SK-N-SH (cell line): ENCODE results near the gene MBTPS1. TPM values are rescaled to one million over a fixed set of nuclear protein-coding genes. Genes with fewer than 3 reads are reported as not detected.

Experiments used
- CTCF ChIA-PET: fragments of 300-600, 350-600 bp; formaldehyde crosslinking; extraction: SDS; loops from one replicate; lab custom pipeline; 2021; lab: Yijun Ruan, JAX
- POLR2A ChIA-PET: fragments of 350-600 bp; sonication (Branson Sonifier 250); formaldehyde crosslinking; extraction: SDS; loops from one replicate; lab custom pipeline; 2020; ENCODE audit warnings: antibody characterized with exemption, inconsistent platforms; lab: Yijun Ruan, JAX
- DNase-seq: peaks from one replicate; pipeline ENCODE4 v3.0.0; 2012
- H2AFZ ChIP-seq: fragments of 200-600 bp; sonication (generic); 2 replicates; pipeline ENCODE4 v1.8.1; 2016; ENCODE audit warnings: antibody characterized with exemption, mild to moderate bottlenecking, low read depth
- H3F3A ChIP-seq: fragments of 200-600 bp; sonication (generic); replicated peaks from 2 replicates; pipeline ENCODE3; 2016; ENCODE audit warnings: antibody characterized with exemption, mild to moderate bottlenecking; ENCODE audit not compliant: insufficient read depth
- H3K27ac ChIP-seq, 2 experiments: fragments of 200-500 bp in 1 of 2; fragments of 200-600 bp in 1 of 2; sonication (Bioruptor generic) in 1 of 2; sonication (generic), shearing (Covaris generic) in 1 of 2; 2 replicates each; pipeline versions ENCODE4 v1.5.1 to v1.6.1; 2014 to 2016; ENCODE audit warnings: low read depth in 2 of 2, inconsistent platforms in 1 of 2, low read length in 1 of 2, mild to moderate bottlenecking in 1 of 2, mixed read lengths in 1 of 2
- H3K27me3 ChIP-seq: fragments of 200-600 bp; sonication (generic), shearing (Covaris generic); 2 replicates; pipeline ENCODE4 v1.6.1; 2016; ENCODE audit warnings: mixed run types; ENCODE audit not compliant: insufficient read depth
- H3K36me3 ChIP-seq, 2 experiments: fragments of 200-500 bp in 1 of 2; fragments of 200-600 bp in 1 of 2; sonication (Bioruptor generic) in 1 of 2; sonication (generic) in 1 of 2; replicated peaks in 1 of 2; 2 replicates each; pipeline versions ENCODE3 to v1.5.1; 2014 to 2016; ENCODE audit warnings: low read length in 1 of 2, mild to moderate bottlenecking in 1 of 2; ENCODE audit not compliant: insufficient read depth in 2 of 2, control insufficient read depth in 1 of 2
- H3K4me1 ChIP-seq, 2 experiments: fragments of 200-500 bp in 1 of 2; fragments of 200-600 bp in 1 of 2; sonication (Bioruptor generic) in 1 of 2; sonication (generic), shearing (Covaris generic) in 1 of 2; 2 replicates each; pipeline versions ENCODE4 v1.5.1 to v1.6.1; 2014 to 2016; ENCODE audit warnings: low read depth in 1 of 2, low read length in 1 of 2, mixed run types in 1 of 2; ENCODE audit not compliant: insufficient read depth in 2 of 2, control insufficient read depth in 1 of 2
- H3K4me2 ChIP-seq: fragments of 200-600 bp; sonication (generic), shearing (Covaris generic); 2 replicates; pipeline ENCODE4 v1.6.1; 2017; ENCODE audit warnings: mixed run types
- H3K4me3 ChIP-seq, 2 experiments: fragments of 200-500 bp in 1 of 2; fragments of 200-600 bp in 1 of 2; sonication (Bioruptor generic) in 1 of 2; sonication (generic), shearing (Covaris generic) in 1 of 2; 2 replicates each; pipeline versions ENCODE4 v1.5.1 to v1.8.1; 2014 to 2016; ENCODE audit warnings: low read depth in 2 of 2, inconsistent platforms in 1 of 2, low read length in 1 of 2, mild to moderate bottlenecking in 1 of 2, mixed read lengths in 1 of 2, moderate library complexity in 1 of 2
- H3K79me2 ChIP-seq: fragments of 200-600 bp; sonication (generic); 2 replicates; pipeline ENCODE4 v1.8.1; 2017; ENCODE audit warnings: mild to moderate bottlenecking; ENCODE audit not compliant: insufficient read depth
- H3K9ac ChIP-seq: fragments of 200-600 bp; sonication (generic); 2 replicates; pipeline ENCODE4 v1.6.1; 2017; ENCODE audit warnings: mixed run types
- H3K9me2 ChIP-seq: fragments of 200-600 bp; sonication (generic); 2 replicates; pipeline ENCODE4 v1.6.1; 2017; ENCODE audit warnings: mixed run types
- H3K9me3 ChIP-seq: fragments of 200-600 bp; sonication (generic); 2 replicates; pipeline ENCODE4 v1.6.1; 2017; ENCODE audit warnings: mixed run types, mild to moderate bottlenecking, moderate library complexity
- H4K20me1 ChIP-seq: fragments of 200-600 bp; sonication (generic); 2 replicates; pipeline ENCODE4 v1.6.1; 2017; ENCODE audit warnings: mild to moderate bottlenecking, mixed run types; ENCODE audit not compliant: insufficient read depth
- CTCF ChIP-seq: fragments of 200-600 bp; sonication (generic); IDR thresholded peaks from 2 replicates; pipeline ENCODE4 v1.6.1; 2017; ENCODE audit warnings: antibody characterized with exemption, mild to moderate bottlenecking, moderate library complexity
- EP300 ChIP-seq, 2 experiments: IDR thresholded peaks; 2 replicates each; pipeline versions ENCODE4 v1.4.0 to v1.6.1; 2012; ENCODE audit warnings: borderline replicate concordance in 1 of 2, low read depth in 1 of 2, low read length in 1 of 2
- EZH2phosphoT487 ChIP-seq: fragments of 200-600 bp; sonication (generic); IDR thresholded peaks from 2 replicates; pipeline ENCODE4 v1.6.1; 2017; ENCODE audit warnings: low read depth, mixed run types, mild to moderate bottlenecking, antibody characterized with exemption, moderate library complexity, borderline replicate concordance
- FOSL2 ChIP-seq: IDR thresholded peaks from 2 replicates; pipeline ENCODE4 v1.4.0; 2012; ENCODE audit warnings: low read depth, mild to moderate bottlenecking, moderate library complexity, borderline replicate concordance
- FOXJ3 ChIP-seq: sonication (generic); formaldehyde crosslinking; IDR thresholded peaks from 2 replicates; pipeline ENCODE4 v1.5.1; 2020; ENCODE audit warnings: mild to moderate bottlenecking, missing genetic modification reagents
- FOXM1 ChIP-seq: IDR thresholded peaks from 2 replicates; pipeline ENCODE4 v1.4.0; 2012; ENCODE audit warnings: low read depth, mild to moderate bottlenecking
- GATA2 ChIP-seq: sonication (generic); formaldehyde crosslinking; IDR thresholded peaks from 2 replicates; pipeline ENCODE4 v1.5.0; 2020; ENCODE audit warnings: mild to moderate bottlenecking, missing genetic modification reagents
- JUND ChIP-seq: IDR thresholded peaks from 2 replicates; pipeline ENCODE4 v1.4.0; 2012
- MEF2A ChIP-seq: IDR thresholded peaks from 2 replicates; pipeline ENCODE4 v1.4.0; 2012; ENCODE audit warnings: low read depth, borderline replicate concordance
- MXI1 ChIP-seq: IDR thresholded peaks from 2 replicates; pipeline ENCODE4 v1.6.1; 2012; ENCODE audit warnings: mild to moderate bottlenecking, low read depth, low read length, improper control_type of control experiment
- PBX3 ChIP-seq: IDR thresholded peaks from 2 replicates; pipeline ENCODE4; 2012
- POLR2AphosphoS5 ChIP-seq: IDR thresholded peaks from 2 replicates; pipeline ENCODE4 v1.6.1; 2012; ENCODE audit warnings: low read depth, low read length
- RAD21 ChIP-seq: IDR thresholded peaks from 2 replicates; pipeline ENCODE4 v1.6.1; 2012; ENCODE audit warnings: mild to moderate bottlenecking, low read length
- REST ChIP-seq: IDR thresholded peaks from 2 replicates; pipeline ENCODE4 v1.6.1; 2012; ENCODE audit warnings: mild to moderate bottlenecking, low read depth, low read length, moderate library complexity
- SMC3 ChIP-seq: IDR thresholded peaks from 2 replicates; pipeline ENCODE4 v1.6.1; 2012; ENCODE audit warnings: low read depth, low read length, improper control_type of control experiment
- YY1 ChIP-seq: IDR thresholded peaks from 2 replicates; pipeline ENCODE4 v1.4.0; 2012; ENCODE audit warnings: low read depth, mild to moderate bottlenecking
- WGBS: methylation state at CpG from one replicate; pipeline ENCODE4 v1.1.6; 2017; ENCODE audit warnings: low lambda C conversion rate; 5-methylcytosine and 5-hydroxymethylcytosine counted together
- polyA plus RNA-seq, 3 experiments: library from polyadenylated mRNA; depleted of rRNA; stranded (reverse); fragments of >200 nt; gene quantifications; 2 replicates each; pipeline ENCODE4 v1.2.3, GENCODE V29; 2012
- TF ChIP-seq, protein P1 (sequence below): fragments of 150-350 bp; IDR thresholded peaks from 2 replicates; pipeline ENCODE4 v1.6.1; 2016; ENCODE audit warnings: mild to moderate bottlenecking, low read depth, low read length
- TF ChIP-seq, protein P2 (sequence below): IDR thresholded peaks from 2 replicates; pipeline ENCODE4 v1.4.0; 2012; ENCODE audit warnings: low read depth, borderline replicate concordance

Gene MBTPS1
- polyA plus RNA-seq, 1 of the 3 experiments (the other 2 are of a cell fraction): 84.9 TPM

DNA sequence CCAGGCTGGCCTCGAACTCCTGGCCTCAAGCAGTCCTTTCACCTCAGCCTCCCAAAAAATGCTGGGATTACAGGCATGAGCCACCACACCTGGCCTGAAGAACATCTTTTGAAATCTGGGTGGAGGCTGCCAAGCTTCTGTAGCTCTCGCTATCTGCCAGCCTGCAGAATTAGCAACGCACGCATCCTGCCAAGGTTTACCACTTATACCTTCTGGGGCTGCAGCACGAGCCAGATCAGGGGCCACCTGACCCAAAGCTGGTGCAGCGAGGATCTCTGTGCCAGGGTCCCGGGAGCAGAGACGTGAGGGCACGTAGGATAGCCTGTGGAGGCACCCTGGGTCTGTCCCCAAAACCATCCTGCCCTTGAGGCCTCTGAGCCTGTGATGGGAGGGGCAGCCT, 96.4 kb downstream of the MBTPS1 start:
- CTCF ChIA-PET: interaction anchor here (1.2 kb wide), 1 partner anchor 64 kb away, joined by 3 read pairs; no protein-coding TSS in a partner anchor

More for the DNA sequence above, 96.4 kb downstream of the MBTPS1 start:
- H3K36me3 ChIP-seq: no peaks in the 10 kb centered on the region
- TF ChIP-seq, protein P1, sequence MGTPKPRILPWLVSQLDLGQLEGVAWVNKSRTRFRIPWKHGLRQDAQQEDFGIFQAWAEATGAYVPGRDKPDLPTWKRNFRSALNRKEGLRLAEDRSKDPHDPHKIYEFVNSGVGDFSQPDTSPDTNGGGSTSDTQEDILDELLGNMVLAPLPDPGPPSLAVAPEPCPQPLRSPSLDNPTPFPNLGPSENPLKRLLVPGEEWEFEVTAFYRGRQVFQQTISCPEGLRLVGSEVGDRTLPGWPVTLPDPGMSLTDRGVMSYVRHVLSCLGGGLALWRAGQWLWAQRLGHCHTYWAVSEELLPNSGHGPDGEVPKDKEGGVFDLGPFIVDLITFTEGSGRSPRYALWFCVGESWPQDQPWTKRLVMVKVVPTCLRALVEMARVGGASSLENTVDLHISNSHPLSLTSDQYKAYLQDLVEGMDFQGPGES: no peak
- TF ChIP-seq MEF2A (no peak), MXI1 (no peak), JUND (no peak), REST (no peak), FOXJ3 (CRISPR knock-in tag) (no peak), YY1 (no peak), SMC3 (no peak), EZH2phosphoT487 (no peak), GATA2 (CRISPR knock-in tag) (no peak), POLR2AphosphoS5 (no peak), EP300 (IDR thresholded peaks at IDR 0.05; ENCODE audit: borderline replicate concordance in 1 of 2, low read depth in 1 of 2, low read length in 1 of 2) (no peak), FOXM1 (no peak), FOSL2 (no peak), PBX3 (no peak), CTCF (no peak), RAD21 (no peak)
- TF ChIP-seq, protein P2, sequence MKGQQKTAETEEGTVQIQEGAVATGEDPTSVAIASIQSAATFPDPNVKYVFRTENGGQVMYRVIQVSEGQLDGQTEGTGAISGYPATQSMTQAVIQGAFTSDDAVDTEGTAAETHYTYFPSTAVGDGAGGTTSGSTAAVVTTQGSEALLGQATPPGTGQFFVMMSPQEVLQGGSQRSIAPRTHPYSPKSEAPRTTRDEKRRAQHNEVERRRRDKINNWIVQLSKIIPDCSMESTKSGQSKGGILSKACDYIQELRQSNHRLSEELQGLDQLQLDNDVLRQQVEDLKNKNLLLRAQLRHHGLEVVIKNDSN: no peak
- TF ChIP-seq, all 33 proteins: peak for 0
- no peak for DNase-seq
- Histone ChIP-seq H3K27me3 (no peaks in the 10 kb centered on the region), H2AFZ (no peak overlapping the region), H3F3A (no peaks in the 10 kb centered on the region), H3K4me3 (no peak overlapping the region), H3K9ac (no peak overlapping the region), H3K9me2 (no peaks in the 10 kb centered on the region), H3K79me2 (no peaks in the 10 kb centered on the region), H3K9me3 (no peaks in the 10 kb centered on the region), H3K4me1 (no peaks in the 10 kb centered on the region), H4K20me1 (no peaks in the 10 kb centered on the region), H3K4me2 (no peak overlapping the region), H3K27ac (no peak overlapping the region)
- POLR2A ChIA-PET: no interaction called here
- 75% methylated on average over 4 of the region's 9 CpGs for WGBS
